Spleen (tissue), 7 donors: ENCODE results near the gene PI4K2B.
"Not testable (repeated sequence)": the region's sequence is repeated elsewhere in the genome, so short reads cannot be mapped to it uniquely, and the experiment has no call there.

Source experiments
- POLR2A ChIP-seq, 3 donors: fragments of 450-650 bp; IDR thresholded peaks; one replicate each; pipeline ENCODE4 v1.5.1; 2017; ENCODE audit warnings: antibody characterized with exemption in 3 of 3, mild to moderate bottlenecking in 1 of 3
- POLR2AphosphoS5 ChIP-seq, 3 donors: sonication (generic); formaldehyde crosslinking; IDR thresholded peaks; one replicate each; pipeline ENCODE4 v1.5.1; 2017; ENCODE audit warnings: antibody characterized with exemption in 3 of 3
- TF ChIP-seq, protein P1 (sequence below), 11 experiments: fragments of 200-600 bp in 7 of 11; fragments of 450-650 bp in 4 of 11; sonication (generic) in 4 of 11; IDR thresholded peaks in 8 of 11; conservative IDR thresholded peaks in 3 of 11; 1 replicate in 7 of 11; 2 replicates in 4 of 11; pipeline versions ENCODE4 v1.4.0 to v1.8.0; 2016 to 2021; ENCODE audit warnings: antibody characterized with exemption in 11 of 11, inconsistent platforms in 4 of 11, mild to moderate bottlenecking in 1 of 11
- donor health status: DM: no; HTN: no; CAD: no; lungs with moderate emphysema.
- donor health status: DM: no; HTN: no; CAD: no.
- donor health status: DM: no; HTN: no; CAD: no.

DNA sequence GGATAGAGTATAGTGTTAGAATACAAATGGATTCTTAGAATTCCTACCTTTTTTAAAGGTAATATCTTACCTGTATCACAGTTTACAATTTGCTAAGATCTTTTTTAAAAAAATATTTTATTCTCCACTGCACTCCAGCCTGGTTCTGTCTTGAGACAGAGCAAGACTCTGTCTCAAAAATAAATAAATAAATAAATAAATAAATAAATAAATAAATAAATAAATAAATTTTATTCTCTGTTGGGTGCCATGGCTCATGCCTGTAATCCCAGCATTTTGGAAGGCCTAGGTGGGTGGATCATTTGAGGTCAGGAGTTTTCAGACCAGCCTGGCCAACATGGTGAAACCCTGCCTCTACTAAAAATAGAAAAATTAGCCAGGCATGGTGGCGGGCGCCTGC, 2.2 kb downstream of the PI4K2B start:
- TF ChIP-seq, protein P1, sequence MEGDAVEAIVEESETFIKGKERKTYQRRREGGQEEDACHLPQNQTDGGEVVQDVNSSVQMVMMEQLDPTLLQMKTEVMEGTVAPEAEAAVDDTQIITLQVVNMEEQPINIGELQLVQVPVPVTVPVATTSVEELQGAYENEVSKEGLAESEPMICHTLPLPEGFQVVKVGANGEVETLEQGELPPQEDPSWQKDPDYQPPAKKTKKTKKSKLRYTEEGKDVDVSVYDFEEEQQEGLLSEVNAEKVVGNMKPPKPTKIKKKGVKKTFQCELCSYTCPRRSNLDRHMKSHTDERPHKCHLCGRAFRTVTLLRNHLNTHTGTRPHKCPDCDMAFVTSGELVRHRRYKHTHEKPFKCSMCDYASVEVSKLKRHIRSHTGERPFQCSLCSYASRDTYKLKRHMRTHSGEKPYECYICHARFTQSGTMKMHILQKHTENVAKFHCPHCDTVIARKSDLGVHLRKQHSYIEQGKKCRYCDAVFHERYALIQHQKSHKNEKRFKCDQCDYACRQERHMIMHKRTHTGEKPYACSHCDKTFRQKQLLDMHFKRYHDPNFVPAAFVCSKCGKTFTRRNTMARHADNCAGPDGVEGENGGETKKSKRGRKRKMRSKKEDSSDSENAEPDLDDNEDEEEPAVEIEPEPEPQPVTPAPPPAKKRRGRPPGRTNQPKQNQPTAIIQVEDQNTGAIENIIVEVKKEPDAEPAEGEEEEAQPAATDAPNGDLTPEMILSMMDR (IDR thresholded peaks at IDR 0.05 in 8 of 11, conservative IDR thresholded peaks at IDR 0.05 in 3 of 11) = not testable (repeated sequence)
- not testable (repeated sequence) for TF ChIP-seq POLR2AphosphoS5, POLR2A (IDR thresholded peaks at IDR 0.05)
